ENCODE results near the gene PLGLB1.
"Not testable (repeated sequence)": the region's sequence is repeated elsewhere in the genome, so short reads cannot be mapped to it uniquely, and the experiment has no call there.

Gene PLGLB1

DNA sequence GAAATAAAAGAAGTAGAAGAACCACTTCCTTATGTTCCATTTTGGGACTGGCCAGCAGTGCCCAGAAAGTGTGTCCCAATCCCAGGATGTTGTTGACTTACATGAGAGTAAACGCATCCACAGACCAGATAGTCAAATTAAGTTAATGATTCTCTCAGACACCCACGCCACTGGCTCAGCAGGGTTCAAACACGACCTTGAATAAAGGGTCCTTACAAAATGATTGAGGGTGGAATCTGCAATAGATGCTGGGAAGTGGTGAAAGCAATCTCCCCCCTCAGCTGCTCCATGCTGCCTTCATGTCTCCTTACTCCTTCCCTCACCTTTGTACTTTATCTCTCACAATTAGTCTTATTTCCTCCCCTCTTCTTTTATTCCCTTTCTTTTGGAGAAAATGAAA, at the start of gene PLGLB1:
PLGLB1 (minus strand) TSS at position 101 of the 400 bp plus-strand sequence; CDS start at position 40, 61 bp downstream.
- H3K27me3 ChIP-seq (ENCODE audit: insufficient read depth, low read depth, severe bottlenecking); H3K27ac ChIP-seq; H3K4me3 ChIP-seq (ENCODE audit: low read depth, low read length); H3K9me3 ChIP-seq (ENCODE audit: severe bottlenecking); DNase-seq; H3K36me3 ChIP-seq: not testable (repeated sequence)

GRCh38 chr2:87064305-87064704, 42.7 kb upstream of the PLGLB1 start:
- H3K4me3 ChIP-seq (ENCODE audit: low read depth, low read length); H3K27ac ChIP-seq; H3K27me3 ChIP-seq (ENCODE audit: insufficient read depth, low read depth, severe bottlenecking); H3K9me3 ChIP-seq (ENCODE audit: severe bottlenecking); DNase-seq; H3K36me3 ChIP-seq: not testable (repeated sequence)

- H3K4me3 ChIP-seq (ENCODE audit: low read depth, low read length); DNase-seq; H3K36me3 ChIP-seq; H3K9me3 ChIP-seq (ENCODE audit: severe bottlenecking); H3K27me3 ChIP-seq (ENCODE audit: insufficient read depth, low read depth, severe bottlenecking); H3K27ac ChIP-seq: not testable (repeated sequence)
Measured at GRCh38 chr2:87063431-87063830, 41.8 kb upstream of the PLGLB1 start.

- DNase-seq: not testable (repeated sequence)
Measured at GRCh38 chr2:87061519-87061918, 39.9 kb upstream of the PLGLB1 start.

DNA sequence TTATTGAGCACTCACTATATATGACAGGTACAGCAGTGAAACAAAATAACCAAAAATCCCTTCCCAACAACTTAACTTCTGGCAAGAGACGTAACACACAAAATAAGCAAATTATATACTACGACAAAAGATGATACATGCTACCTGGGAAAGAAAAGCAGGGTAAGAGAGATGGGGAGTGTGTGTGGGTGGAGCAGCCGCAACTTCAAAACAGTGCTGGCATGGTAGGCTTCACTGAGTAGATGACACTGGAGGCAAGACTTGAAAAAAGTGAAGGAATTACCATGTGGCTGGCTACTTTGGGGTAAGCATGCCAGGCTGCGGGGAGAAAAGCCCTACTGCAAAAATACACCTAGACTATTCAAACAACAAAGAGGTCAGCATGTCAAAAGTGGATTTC, 36.0 kb upstream of the PLGLB1 start:
- H3K36me3 ChIP-seq; H3K4me3 ChIP-seq (ENCODE audit: low read depth, low read length); H3K27me3 ChIP-seq (ENCODE audit: insufficient read depth, low read depth, severe bottlenecking); DNase-seq; H3K9me3 ChIP-seq (ENCODE audit: severe bottlenecking); H3K27ac ChIP-seq: not testable (repeated sequence)

More at GRCh38 chr2:87061519-87061918, 39.9 kb upstream of the PLGLB1 start:
- H3K27me3 ChIP-seq (ENCODE audit: insufficient read depth, low read depth, severe bottlenecking); H3K4me3 ChIP-seq (ENCODE audit: low read depth, low read length); H3K27ac ChIP-seq; H3K36me3 ChIP-seq; H3K9me3 ChIP-seq (ENCODE audit: severe bottlenecking): not testable (repeated sequence)

DNA sequence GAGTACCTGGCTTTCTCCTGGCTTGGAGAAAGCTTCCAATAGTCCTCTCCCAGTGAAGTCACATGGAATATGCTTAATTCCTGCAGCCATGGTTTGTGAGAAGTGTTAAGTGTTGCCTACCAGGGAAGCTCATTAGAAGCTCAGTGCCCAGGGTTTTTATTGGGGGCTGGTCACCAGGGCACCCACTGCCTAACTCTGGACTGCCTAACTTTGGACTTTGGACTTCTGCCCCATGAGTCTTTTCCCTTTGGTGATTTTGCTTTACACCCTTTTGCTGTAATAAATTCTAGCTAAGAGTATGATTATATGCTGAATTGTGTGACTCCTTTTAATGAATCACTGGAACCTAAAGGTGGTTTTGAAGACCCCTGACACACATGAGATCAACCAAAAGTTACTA, 35.2 kb upstream of the PLGLB1 start:
- not testable (repeated sequence) for H3K27me3 ChIP-seq (ENCODE audit: insufficient read depth, low read depth, severe bottlenecking); DNase-seq; H3K4me3 ChIP-seq (ENCODE audit: low read depth, low read length); H3K36me3 ChIP-seq; H3K9me3 ChIP-seq (ENCODE audit: severe bottlenecking); H3K27ac ChIP-seq

- H3K9me3 ChIP-seq (ENCODE audit: severe bottlenecking); H3K36me3 ChIP-seq; H3K4me3 ChIP-seq (ENCODE audit: low read depth, low read length); H3K27ac ChIP-seq; H3K27me3 ChIP-seq (ENCODE audit: insufficient read depth, low read depth, severe bottlenecking); DNase-seq: not testable (repeated sequence)
Measured at GRCh38 chr2:87056435-87056834, 34.8 kb upstream of the PLGLB1 start.

GRCh38 chr2:87054375-87054774, 32.7 kb upstream of the PLGLB1 start:
- H3K36me3 ChIP-seq; H3K4me3 ChIP-seq (ENCODE audit: low read depth, low read length); DNase-seq; H3K27ac ChIP-seq; H3K27me3 ChIP-seq (ENCODE audit: insufficient read depth, low read depth, severe bottlenecking); H3K9me3 ChIP-seq (ENCODE audit: severe bottlenecking): not testable (repeated sequence)

DNA sequence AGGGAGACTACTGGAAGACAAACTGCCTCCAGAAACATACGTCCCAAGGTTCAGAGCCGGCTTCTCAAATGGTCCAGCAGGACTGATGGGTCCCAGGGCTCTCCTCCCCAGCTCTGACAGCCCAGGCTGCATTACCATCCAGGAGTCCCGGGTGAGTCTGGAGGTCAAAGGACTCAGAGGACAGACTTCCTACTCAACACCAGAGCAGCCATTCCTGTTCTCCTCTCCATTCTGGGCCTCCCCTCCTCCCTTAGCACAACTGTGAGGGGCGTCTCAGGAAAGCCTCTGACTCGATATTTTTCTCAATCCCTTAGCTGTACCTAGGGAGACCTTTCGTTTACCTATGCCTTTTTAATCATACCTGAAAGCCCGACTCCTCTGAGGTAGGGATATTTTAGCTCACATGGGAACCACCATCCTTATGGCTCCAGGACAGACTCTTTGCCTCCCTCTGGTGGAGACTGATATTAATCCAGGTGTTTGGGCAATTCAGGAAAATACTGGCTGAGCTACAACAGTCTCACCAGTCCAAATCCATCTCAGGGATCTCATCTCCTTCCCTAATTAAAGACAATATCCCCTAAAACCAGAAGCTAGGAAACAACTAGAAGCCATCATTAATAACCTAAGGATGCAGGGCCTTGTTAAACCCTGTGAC, 19.8 kb upstream of the PLGLB1 start:
- not testable (repeated sequence) for H3K27me3 ChIP-seq (ENCODE audit: insufficient read depth, low read depth, severe bottlenecking); H3K9me3 ChIP-seq (ENCODE audit: severe bottlenecking); H3K4me3 ChIP-seq (ENCODE audit: low read depth, low read length); H3K27ac ChIP-seq; H3K36me3 ChIP-seq
- TF ChIP-seq CTCF (IDR thresholded peaks at IDR 0.05; ENCODE audit: low read depth, low read length): peak; percentile 9; the same call in 1 of the 2 replicates
- DNase-seq: peak; percentile 30

DNA sequence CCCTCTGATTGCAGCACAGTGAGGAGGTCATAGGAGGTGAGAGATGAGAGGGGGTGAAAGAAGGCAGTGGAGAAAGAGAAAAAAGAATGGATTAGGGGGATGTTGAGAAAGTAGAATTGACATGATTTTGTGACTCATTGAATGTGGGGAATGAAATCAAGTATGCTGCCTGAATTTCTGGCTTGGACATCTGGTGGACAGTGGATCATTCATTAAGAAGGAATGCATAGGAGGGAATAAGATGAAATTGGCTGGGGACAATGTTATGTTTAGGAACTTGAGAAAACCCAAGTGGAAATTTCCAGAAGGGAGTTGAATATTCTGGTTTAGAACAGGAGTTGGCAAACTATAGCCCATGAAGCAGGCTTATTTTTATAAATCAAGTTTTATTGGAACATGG, 7.0 kb upstream of the PLGLB1 start:
- not testable (repeated sequence) for H3K27ac ChIP-seq; H3K36me3 ChIP-seq; DNase-seq; H3K9me3 ChIP-seq (ENCODE audit: severe bottlenecking); H3K27me3 ChIP-seq (ENCODE audit: insufficient read depth, low read depth, severe bottlenecking); H3K4me3 ChIP-seq (ENCODE audit: low read depth, low read length)

GRCh38 chr2:87026816-87027215, 5.2 kb upstream of the PLGLB1 start:
- DNase-seq; H3K27ac ChIP-seq; H3K4me3 ChIP-seq (ENCODE audit: low read depth, low read length); H3K9me3 ChIP-seq (ENCODE audit: severe bottlenecking); H3K36me3 ChIP-seq; H3K27me3 ChIP-seq (ENCODE audit: insufficient read depth, low read depth, severe bottlenecking): not testable (repeated sequence)

DNA sequence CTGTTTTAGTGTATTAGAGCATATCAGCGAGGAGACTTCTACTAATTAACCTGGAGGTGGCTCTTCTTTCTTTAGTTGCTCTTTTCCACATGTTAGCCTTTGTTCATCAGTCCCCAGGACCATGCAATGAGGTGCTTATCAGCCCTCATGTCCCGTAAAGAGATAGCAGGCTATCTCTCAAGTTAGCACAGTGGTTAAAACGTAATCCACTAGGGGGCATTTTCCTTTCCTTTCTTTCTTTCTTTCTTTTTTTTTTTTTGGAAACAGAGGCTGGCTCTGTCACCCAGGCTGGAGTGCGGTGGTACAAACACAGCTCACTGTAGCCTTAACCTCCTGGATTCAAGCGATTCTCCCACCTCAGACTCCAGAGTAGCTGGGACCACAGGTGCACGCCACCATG, 4.3 kb upstream of the PLGLB1 start:
- not testable (repeated sequence) for H3K27ac ChIP-seq; H3K9me3 ChIP-seq (ENCODE audit: severe bottlenecking); H3K4me3 ChIP-seq (ENCODE audit: low read depth, low read length); H3K36me3 ChIP-seq; H3K27me3 ChIP-seq (ENCODE audit: insufficient read depth, low read depth, severe bottlenecking); DNase-seq

DNA sequence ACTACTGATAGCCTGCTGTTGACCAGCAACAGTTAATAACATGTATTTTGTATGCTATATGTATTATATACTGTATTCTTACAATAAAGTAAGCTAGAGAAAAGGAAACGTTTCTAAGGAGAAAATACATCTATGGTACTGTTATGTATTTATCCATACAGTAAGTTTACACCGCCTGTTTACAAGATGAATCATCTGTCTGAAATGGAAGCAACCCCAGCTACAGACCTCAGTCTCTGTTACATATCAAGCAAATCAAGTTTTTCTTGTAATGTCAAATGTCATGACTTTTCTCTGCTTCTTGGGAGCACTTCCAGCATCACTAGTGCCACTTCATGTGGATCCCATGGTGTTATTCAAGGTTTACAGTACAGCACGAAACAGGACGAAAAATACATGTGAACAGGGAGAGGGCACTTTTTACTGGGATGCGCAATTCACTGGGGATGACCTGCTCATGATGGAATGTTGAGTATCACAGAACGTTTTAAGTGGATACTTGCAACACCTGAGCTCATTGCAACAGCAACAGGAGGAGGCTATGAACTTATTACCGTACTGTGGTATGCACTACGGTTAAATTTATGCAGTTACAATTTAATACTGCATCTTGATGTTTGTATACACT, 2.5 kb upstream of the PLGLB1 start:
- H3K27me3 ChIP-seq (ENCODE audit: insufficient read depth, low read depth, severe bottlenecking); H3K9me3 ChIP-seq (ENCODE audit: severe bottlenecking); H3K36me3 ChIP-seq; DNase-seq; H3K4me3 ChIP-seq (ENCODE audit: low read depth, low read length); H3K27ac ChIP-seq: not testable (repeated sequence)

- H3K4me3 ChIP-seq (ENCODE audit: low read depth, low read length); H3K27ac ChIP-seq; DNase-seq; H3K9me3 ChIP-seq (ENCODE audit: severe bottlenecking); H3K36me3 ChIP-seq; H3K27me3 ChIP-seq (ENCODE audit: insufficient read depth, low read depth, severe bottlenecking): not testable (repeated sequence)
Measured at GRCh38 chr2:87021043-87021442, 601 bp downstream of the PLGLB1 start.

Measured in WERI-Rb-1 (cell line).